IMR-90 (cell line): Measurements from ENCODE around the gene IRAK3. TPM values are rescaled to one million over a fixed set of nuclear protein-coding genes. Genes with fewer than 3 reads are reported as not detected.

Experiments used
- ATAC-seq: fragments of 200-7000 bp; cut with Tn5 transposase; 2 replicates; pipeline ENCODE4 v1.9.1; 2020; ENCODE audit warnings: low read depth, mild to moderate bottlenecking, moderate library complexity
- BruUV-seq: library from RNA; stranded (reverse); fragments of 400-500 nt; replicated peaks from 2 replicates; lab custom pipeline; 2021; lab: Mats Ljungman, UMichigan
- CTCF ChIA-PET: fragments of 300-600 bp; formaldehyde crosslinking; extraction: SDS; loops from one replicate; lab custom pipeline; 2021; ENCODE audit warnings: antibody characterized with exemption; lab: Yijun Ruan, JAX
- POLR2A ChIA-PET: fragments of 300-600 bp; sonication (Branson Sonifier 250); formaldehyde crosslinking; loops from one replicate; lab custom pipeline; 2022; ENCODE audit warnings: antibody characterized with exemption; ENCODE audit not compliant: unreplicated experiment; lab: Charles Lee
- DNase-seq: peaks from one replicate; pipeline ENCODE4 v3.0.0; 2013
- H2AFZ ChIP-seq: replicated peaks from 2 replicates; pipeline ENCODE3; 2013; ENCODE audit warnings: low read length, mild to moderate bottlenecking; ENCODE audit not compliant: poor library complexity
- H2AK5ac ChIP-seq: 2 replicates; pipeline ENCODE4 v1.6.1; 2013; ENCODE audit warnings: low read depth, low read length, inconsistent platforms
- H2AK9ac ChIP-seq: replicated peaks from 2 replicates; pipeline ENCODE3; 2013; ENCODE audit warnings: mild to moderate bottlenecking, low read depth, low read length, moderate library complexity; ENCODE audit not compliant: poor library complexity
- H2BK120ac ChIP-seq: 2 replicates; pipeline ENCODE4 v1.6.1; 2013; ENCODE audit warnings: low read depth, low read length, inconsistent platforms
- H2BK15ac ChIP-seq: 3 replicates; pipeline ENCODE4 v1.6.1; 2013; ENCODE audit warnings: low read depth, low read length, inconsistent platforms
- H2BK20ac ChIP-seq: 2 replicates; pipeline ENCODE4 v1.6.1; 2013; ENCODE audit warnings: low read depth, mild to moderate bottlenecking, inconsistent platforms, low read length, moderate library complexity
- H2BK5ac ChIP-seq: 2 replicates; pipeline ENCODE4 v1.6.1; 2013; ENCODE audit warnings: mild to moderate bottlenecking, low read depth, low read length, inconsistent platforms; ENCODE audit not compliant: poor library complexity, severe bottlenecking
- H3K14ac ChIP-seq: replicated peaks from 2 replicates; pipeline ENCODE4 v1.6.1; 2013; ENCODE audit warnings: low read depth, low read length, inconsistent platforms
- H3K18ac ChIP-seq: 2 replicates; pipeline ENCODE4 v1.6.1; 2013; ENCODE audit warnings: low read depth, low read length, control low read depth
- H3K23ac ChIP-seq: 2 replicates; pipeline ENCODE4 v1.6.1; 2013; ENCODE audit warnings: low read depth, low read length, inconsistent platforms
- H3K27ac ChIP-seq: 2 replicates; pipeline ENCODE4 v1.5.1; 2013; ENCODE audit warnings: mild to moderate bottlenecking, control low read depth, low read length; ENCODE audit not compliant: insufficient read depth
- H3K27me3 ChIP-seq: 2 replicates; pipeline ENCODE4 v1.6.1; 2013; ENCODE audit warnings: low read length; ENCODE audit not compliant: control insufficient read depth, insufficient read depth
- H3K36me3 ChIP-seq: 2 replicates; pipeline ENCODE4 v1.6.1; 2013; ENCODE audit warnings: low read length, mixed read lengths; ENCODE audit not compliant: control insufficient read depth, insufficient read depth
- H3K4ac ChIP-seq: 2 replicates; pipeline ENCODE4 v1.6.1; 2013; ENCODE audit warnings: low read depth, low read length, inconsistent platforms
- H3K4me1 ChIP-seq: 2 replicates; pipeline ENCODE4 v1.6.1; 2013; ENCODE audit warnings: low read length, mixed read lengths; ENCODE audit not compliant: control insufficient read depth, insufficient read depth
- H3K4me2 ChIP-seq: 2 replicates; pipeline ENCODE4 v1.6.1; 2013; ENCODE audit warnings: low read depth, mild to moderate bottlenecking, control low read depth, low read length, moderate library complexity
- H3K4me3 ChIP-seq: 2 replicates; pipeline ENCODE4 v1.5.1; 2013; ENCODE audit warnings: low read depth, mild to moderate bottlenecking, control low read depth, low read length, moderate library complexity; ENCODE audit not compliant: insufficient read depth
- H3K56ac ChIP-seq: 2 replicates; pipeline ENCODE4 v1.6.1; 2013; ENCODE audit warnings: low read length, inconsistent platforms; ENCODE audit not compliant: insufficient read depth; ENCODE audit errors: extremely low read depth
- H3K79me1 ChIP-seq, 2 experiments: 2 replicates each; pipeline ENCODE4 v1.6.1; 2013; ENCODE audit warnings: low read length in 2 of 2, inconsistent platforms in 1 of 2, low read depth in 1 of 2
- H3K9ac ChIP-seq: 2 replicates; pipeline ENCODE4 v1.6.1; 2013; ENCODE audit warnings: low read depth, low read length, control low read depth
- H3K9me1 ChIP-seq: 2 replicates; pipeline ENCODE4 v1.6.1; 2013; ENCODE audit warnings: low read length, inconsistent platforms; ENCODE audit not compliant: insufficient read depth
- H3K9me3 ChIP-seq: 2 replicates; pipeline ENCODE4 v1.6.1; 2013; ENCODE audit warnings: low read length; ENCODE audit not compliant: control insufficient read depth, insufficient read depth
- H4K20me1 ChIP-seq: 2 replicates; pipeline ENCODE4 v1.6.1; 2013; ENCODE audit warnings: low read length, inconsistent platforms; ENCODE audit not compliant: insufficient read depth
- H4K5ac ChIP-seq: 2 replicates; pipeline ENCODE4 v1.6.1; 2013; ENCODE audit warnings: mild to moderate bottlenecking, low read depth, low read length, control low read depth
- H4K8ac ChIP-seq, 2 experiments: 2 replicates each; pipeline ENCODE4 v1.6.1; 2013; ENCODE audit warnings: low read depth in 2 of 2, low read length in 2 of 2, control low read depth in 1 of 2, inconsistent platforms in 1 of 2
- H4K91ac ChIP-seq: 2 replicates; pipeline ENCODE4 v1.6.1; 2013; ENCODE audit warnings: low read depth, low read length, inconsistent platforms; ENCODE audit not compliant: insufficient read depth
- BHLHE40 ChIP-seq: fragments of 150-350 bp; IDR thresholded peaks from 2 replicates; pipeline ENCODE4 v1.6.1; 2016; ENCODE audit warnings: mild to moderate bottlenecking, low read depth, low read length
- CEBPB ChIP-seq: IDR thresholded peaks from 2 replicates; pipeline ENCODE4 v1.6.1; 2012; ENCODE audit warnings: low read depth, low read length, improper control_type of control experiment
- CHD1 ChIP-seq: IDR thresholded peaks from 2 replicates; pipeline ENCODE4 v1.6.1; 2012; ENCODE audit warnings: low read depth, low read length, improper control_type of control experiment
- FOS ChIP-seq: fragments of 150-350 bp; IDR thresholded peaks from 2 replicates; pipeline ENCODE4 v1.6.1; 2016; ENCODE audit warnings: low read depth, low read length
- MXI1 ChIP-seq: IDR thresholded peaks from 2 replicates; pipeline ENCODE4 v1.6.1; 2012; ENCODE audit warnings: low read depth, mild to moderate bottlenecking, low read length, moderate library complexity, borderline replicate concordance
- NFE2L2 ChIP-seq: fragments of 150-350 bp; IDR thresholded peaks from 2 replicates; pipeline ENCODE4 v1.6.1; 2016; ENCODE audit warnings: low read depth, mild to moderate bottlenecking, low read length
- RAD21 ChIP-seq: IDR thresholded peaks from 2 replicates; pipeline ENCODE4 v1.6.1; 2012; ENCODE audit warnings: low read length, improper control_type of control experiment
- RFX5 ChIP-seq: IDR thresholded peaks from 2 replicates; pipeline ENCODE4 v1.8.0; 2012; ENCODE audit warnings: low read depth, mild to moderate bottlenecking, low read length, moderate library complexity
- SMC3 ChIP-seq: fragments of 150-350 bp; IDR thresholded peaks from 2 replicates; pipeline ENCODE4 v1.6.1; 2016; ENCODE audit warnings: low read depth, mild to moderate bottlenecking, antibody characterized with exemption, low read length, moderate library complexity
- WGBS, 2 experiments: methylation state at CpG; one replicate each; pipeline versions ENCODE4 v1.1.5 to v1.1.7; 2013; ENCODE audit warnings: missing lambda C conversion rate in 2 of 2; ENCODE audit not compliant: insufficient read length in 1 of 2; ENCODE audit errors: extremely low coverage in 2 of 2; 5-methylcytosine and 5-hydroxymethylcytosine counted together
- dilution Hi-C: fragments of 300-500 bp; cut with HindIII; formaldehyde crosslinking; loops from one replicate; pipeline ENCODE4 v1.14.3; 2018; ENCODE audit warnings: low sequenced_read_pairs; ENCODE audit not compliant: unreplicated experiment
- in situ Hi-C: fragments of 300-500 bp; cut with MboI; formaldehyde crosslinking; loops from 3 replicates; pipeline ENCODE4 v1.14.3; 2019; ENCODE audit warnings: low sequenced_read_pairs, inconsistent platforms, mixed read lengths
- intact Hi-C: fragments of 100-400 bp; cut with micrococcal nuclease; formaldehyde crosslinking; loops from 2 replicates; pipeline ENCODE4 v1.10.0; 2022
- polyA plus RNA-seq, 3 experiments: library from polyadenylated mRNA; depleted of rRNA; stranded (reverse); fragments of >200 nt; gene quantifications; 2 replicates each; pipeline ENCODE4 v1.2.3, GENCODE V29; 2012; ENCODE audit warnings: low replicate concordance in 1 of 3
- total RNA-seq: library from RNA; depleted of rRNA; stranded (reverse); fragments of >200 nt; gene quantifications from 2 replicates; pipeline ENCODE4 v1.2.3, GENCODE V29; 2012
- TF ChIP-seq, protein P1 (sequence below): conservative IDR thresholded peaks from 2 replicates; pipeline ENCODE4 v1.5.1; 2012; ENCODE audit warnings: mild to moderate bottlenecking, low read depth, low read length, improper control_type of control experiment

IRAK3 gene
- total and polyA plus RNA-seq, 2 of the 4 experiments (the other 2 are of a cell fraction) = 0.53 to 0.72 TPM

GRCh38 chr12:66258011-66258410 is 69.0 kb downstream of the IRAK3 start:
- dilution Hi-C loops = no loop called here
- Histone ChIP-seq H4K5ac (no peak overlapping the region), H4K20me1 (no peaks in the 10 kb centered on the region), H2BK15ac (no peak overlapping the region), H2BK120ac (no peak overlapping the region), H3K27me3 (peaks cover 8% of the 10 kb centered on the region), H3K4me2 (no peak overlapping the region), H3K27ac (no peak overlapping the region), H3K9me1 (no peaks in the 10 kb centered on the region), H2AK5ac (no peak overlapping the region), H2AK9ac (no peak overlapping the region), H4K8ac (no peak overlapping the region), H3K79me1 (no peaks in the 10 kb centered on the region), H3K4ac (no peak overlapping the region), H3K23ac (no peak overlapping the region), H3K56ac (no peak overlapping the region), H3K9me3 (no peaks in the 10 kb centered on the region), H2AFZ (no peak overlapping the region), H3K18ac (no peak overlapping the region), H3K4me3 (no peak overlapping the region), H3K4me1 (no peaks in the 10 kb centered on the region), H2BK5ac (no peak overlapping the region), H3K36me3 (no peaks in the 10 kb centered on the region), H3K9ac (no peak overlapping the region), H4K91ac (no peak overlapping the region), H3K14ac (no peak overlapping the region), H2BK20ac (no peak overlapping the region)
- ChIA-PET POLR2A (no interaction called here), CTCF (no interaction called here)
- WGBS, 2 experiments = no CpG with 5 or more reads among the region's 3 CpGs
- TF ChIP-seq, protein P1, sequence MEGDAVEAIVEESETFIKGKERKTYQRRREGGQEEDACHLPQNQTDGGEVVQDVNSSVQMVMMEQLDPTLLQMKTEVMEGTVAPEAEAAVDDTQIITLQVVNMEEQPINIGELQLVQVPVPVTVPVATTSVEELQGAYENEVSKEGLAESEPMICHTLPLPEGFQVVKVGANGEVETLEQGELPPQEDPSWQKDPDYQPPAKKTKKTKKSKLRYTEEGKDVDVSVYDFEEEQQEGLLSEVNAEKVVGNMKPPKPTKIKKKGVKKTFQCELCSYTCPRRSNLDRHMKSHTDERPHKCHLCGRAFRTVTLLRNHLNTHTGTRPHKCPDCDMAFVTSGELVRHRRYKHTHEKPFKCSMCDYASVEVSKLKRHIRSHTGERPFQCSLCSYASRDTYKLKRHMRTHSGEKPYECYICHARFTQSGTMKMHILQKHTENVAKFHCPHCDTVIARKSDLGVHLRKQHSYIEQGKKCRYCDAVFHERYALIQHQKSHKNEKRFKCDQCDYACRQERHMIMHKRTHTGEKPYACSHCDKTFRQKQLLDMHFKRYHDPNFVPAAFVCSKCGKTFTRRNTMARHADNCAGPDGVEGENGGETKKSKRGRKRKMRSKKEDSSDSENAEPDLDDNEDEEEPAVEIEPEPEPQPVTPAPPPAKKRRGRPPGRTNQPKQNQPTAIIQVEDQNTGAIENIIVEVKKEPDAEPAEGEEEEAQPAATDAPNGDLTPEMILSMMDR = no peak
- TF ChIP-seq SMC3 = no peak
- no peak for TF ChIP-seq RAD21
- TF ChIP-seq CEBPB = no peak
- no peak for TF ChIP-seq MXI1
- TF ChIP-seq NFE2L2 = no peak
- TF ChIP-seq CHD1 = no peak
- no peak for TF ChIP-seq BHLHE40
- no peak for TF ChIP-seq FOS
- no peak for TF ChIP-seq RFX5
- ATAC-seq (no peak), DNase-seq (no peak)
- in situ Hi-C loops = no loop called here
- intact Hi-C loops = no loop called here
- no TSS peak for BruUV-seq
